WTC11 (cell line): ENCODE measurements around the gene CPNE8. TPM values are rescaled to one million over a fixed set of nuclear protein-coding genes. Genes with fewer than 3 reads are reported as not detected.

Experiments used
- ATAC-seq: fragments of 200-7000 bp; cut with Tn5 transposase; 2 replicates; pipeline ENCODE4 v1.10.0; 2021; ENCODE audit warnings: mild to moderate bottlenecking, moderate library complexity
- CTCF ChIA-PET: fragments of 300-600 bp; sonication (Branson Sonifier 250); formaldehyde crosslinking; loops from one replicate; lab custom pipeline; 2021; ENCODE audit warnings: antibody characterized with exemption; lab: Charles Lee
- POLR2A ChIA-PET: fragments of 350-600 bp; sonication (Branson Sonifier 250); formaldehyde crosslinking; loops from one replicate; lab custom pipeline; 2021; ENCODE audit warnings: antibody characterized with exemption; lab: Charles Lee
- DNase-seq: peaks from one replicate; pipeline ENCODE4 v3.0.0; 2021; ENCODE audit warnings: low spot score
- H3K27ac Mint-ChIP-seq: 2 replicates; pipeline ENCODE4 v1.8.0; 2021; ENCODE audit warnings: mixed read lengths
- H3K27me3 Mint-ChIP-seq: 2 replicates; pipeline ENCODE4 v1.8.0; 2021; ENCODE audit warnings: low read depth, mild to moderate bottlenecking, moderate library complexity, mixed read lengths
- H3K36me3 Mint-ChIP-seq: 2 replicates; pipeline ENCODE4 v1.8.0; 2021; ENCODE audit warnings: mixed read lengths
- H3K4me1 Mint-ChIP-seq: 2 replicates; pipeline ENCODE4 v1.8.0; 2022; ENCODE audit warnings: mixed read lengths
- H3K4me3 Mint-ChIP-seq: 2 replicates; pipeline ENCODE4 v1.8.0; 2021; ENCODE audit warnings: mild to moderate bottlenecking, moderate library complexity, mixed read lengths
- H3K9me3 Mint-ChIP-seq: 2 replicates; pipeline ENCODE4 v1.8.0; 2021; ENCODE audit warnings: mixed read lengths
- CREB1 ChIP-seq: sonication (generic); formaldehyde crosslinking; IDR thresholded peaks from 2 replicates; pipeline ENCODE4 v1.8.0; 2023; ENCODE audit warnings: mild to moderate bottlenecking, missing genetic modification reagents
- ELF4 ChIP-seq: sonication (generic); formaldehyde crosslinking; IDR thresholded peaks from 2 replicates; pipeline ENCODE4 v1.8.1; 2022; ENCODE audit warnings: low read depth, mild to moderate bottlenecking, moderate library complexity, missing genetic modification reagents
- JAZF1 ChIP-seq: fragments of 250-450 bp; sonication (Bioruptor Pico); IDR thresholded peaks from 2 replicates; pipeline ENCODE4 v1.9.0; 2021; ENCODE audit warnings: moderate library complexity, mild to moderate bottlenecking, inconsistent platforms
- NFATC4 ChIP-seq: fragments of 250-450 bp; sonication (Bioruptor Pico); IDR thresholded peaks from 2 replicates; pipeline ENCODE4 v1.9.0; 2021; ENCODE audit warnings: mild to moderate bottlenecking
- OVOL2 ChIP-seq: fragments of 250-450 bp; sonication (Bioruptor Pico); IDR thresholded peaks from 2 replicates; pipeline ENCODE4 v1.9.0; 2021; ENCODE audit warnings: mild to moderate bottlenecking, borderline replicate concordance
- PRRX2 ChIP-seq: fragments of 250-450 bp; sonication (Bioruptor Pico); IDR thresholded peaks from 2 replicates; pipeline ENCODE4 v1.8.0; 2021; ENCODE audit warnings: mild to moderate bottlenecking
- RORB ChIP-seq: fragments of 250-450 bp; sonication (Bioruptor Pico); IDR thresholded peaks from 2 replicates; pipeline ENCODE4 v1.9.0; 2021; ENCODE audit warnings: mild to moderate bottlenecking
- TEAD4 ChIP-seq: sonication (generic); formaldehyde crosslinking; IDR thresholded peaks from 2 replicates; pipeline ENCODE4 v1.8.0; 2022; ENCODE audit warnings: mild to moderate bottlenecking, missing genetic modification reagents
- ZBTB21 ChIP-seq: sonication (generic); formaldehyde crosslinking; IDR thresholded peaks from 2 replicates; pipeline ENCODE4 v1.8.1; 2023; ENCODE audit warnings: mild to moderate bottlenecking, missing genetic modification reagents, borderline replicate concordance
- total RNA-seq: library from RNA; stranded (reverse); gene quantifications from 3 replicates; pipeline ENCODE4 v1.2.3, GENCODE V29; 2021
- TF ChIP-seq, protein P1 (sequence below): sonication (generic); formaldehyde crosslinking; IDR thresholded peaks from 2 replicates; pipeline ENCODE4 v1.8.1; 2023; ENCODE audit warnings: mild to moderate bottlenecking, missing genetic modification reagents, moderate library complexity
- TF ChIP-seq, protein P2 (sequence below): sonication (generic); formaldehyde crosslinking; IDR thresholded peaks from 2 replicates; pipeline ENCODE4 v1.8.1; 2023; ENCODE audit warnings: mild to moderate bottlenecking, missing genetic modification reagents
- TF ChIP-seq, protein P3 (sequence below): sonication (generic); formaldehyde crosslinking; IDR thresholded peaks from 2 replicates; pipeline ENCODE4 v1.8.0; 2022; ENCODE audit warnings: mild to moderate bottlenecking, missing genetic modification reagents
- TF ChIP-seq, protein P4 (sequence below): sonication (generic); formaldehyde crosslinking; IDR thresholded peaks from 2 replicates; pipeline ENCODE4 v1.8.1; 2022; ENCODE audit warnings: mild to moderate bottlenecking, moderate library complexity, missing genetic modification reagents
- TF ChIP-seq, protein P5 (sequence below): fragments of 250-450 bp; sonication (Bioruptor Pico); IDR thresholded peaks from 2 replicates; pipeline ENCODE4 v1.9.0; 2021; ENCODE audit warnings: mild to moderate bottlenecking
- TF ChIP-seq, protein P6 (sequence below): sonication (generic); formaldehyde crosslinking; IDR thresholded peaks from 2 replicates; pipeline ENCODE4 v1.8.0; 2022; ENCODE audit warnings: mild to moderate bottlenecking, missing genetic modification reagents
- TF ChIP-seq, protein P7 (sequence below): fragments of 250-450 bp; sonication (Bioruptor Pico); IDR thresholded peaks from 2 replicates; pipeline ENCODE4 v2.1.2; 2022; ENCODE audit warnings: mild to moderate bottlenecking, moderate library complexity
- TF ChIP-seq, protein P8 (sequence below): sonication (generic); formaldehyde crosslinking; conservative IDR thresholded peaks from 2 replicates; pipeline ENCODE4 v1.8.1; 2022; ENCODE audit warnings: mild to moderate bottlenecking, missing genetic modification reagents
- TF ChIP-seq, protein P9 (sequence below): sonication (generic); formaldehyde crosslinking; IDR thresholded peaks from 2 replicates; pipeline ENCODE4 v1.8.0; 2023; ENCODE audit warnings: missing genetic modification reagents, mild to moderate bottlenecking, borderline replicate concordance

CPNE8 gene
- total RNA-seq, 1 experiment from 2014 or later = 8.3 TPM

DNA sequence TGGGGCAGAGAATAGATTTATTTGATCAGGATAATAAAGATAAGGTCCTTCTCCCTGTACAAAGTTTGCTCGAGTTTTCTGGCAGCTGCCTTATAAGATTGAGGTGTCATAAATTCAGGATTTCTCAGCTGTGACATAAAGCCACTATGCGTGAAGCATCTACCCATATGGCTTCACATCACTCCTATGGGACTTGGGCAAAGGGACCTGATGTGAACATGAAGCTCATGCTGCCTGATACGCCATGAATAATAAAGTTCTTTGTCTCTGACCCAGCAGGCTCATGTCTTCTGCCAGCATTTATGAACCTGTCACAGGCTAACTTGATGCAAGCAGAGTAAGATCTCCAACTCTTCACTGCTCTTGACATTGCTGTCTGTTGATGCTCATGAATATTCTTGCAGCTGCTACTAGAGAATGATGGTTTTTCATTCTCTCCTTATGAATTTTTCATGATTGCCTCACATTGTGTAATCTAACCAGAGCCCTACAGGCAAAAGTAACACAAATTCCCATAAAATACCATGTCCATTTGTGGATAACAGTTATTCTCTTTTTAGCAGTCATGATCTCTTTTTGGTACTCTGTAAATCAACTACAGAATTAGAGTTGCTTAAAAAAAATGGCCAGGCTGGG is 49.0 kb upstream of the CPNE8 start:
- ATAC-seq = no peak
- no peaks in the 10 kb centered on the region for H3K36me3 Mint-ChIP-seq
- CTCF ChIA-PET = no interaction called here
- POLR2A ChIA-PET = no interaction called here
- no peaks in the 10 kb centered on the region for H3K27me3 Mint-ChIP-seq
- no peak for DNase-seq
- H3K9me3 Mint-ChIP-seq = peaks cover 19% of the 10 kb centered on the region
- H3K27ac Mint-ChIP-seq = no peak overlapping the region
- TF ChIP-seq, protein P1, sequence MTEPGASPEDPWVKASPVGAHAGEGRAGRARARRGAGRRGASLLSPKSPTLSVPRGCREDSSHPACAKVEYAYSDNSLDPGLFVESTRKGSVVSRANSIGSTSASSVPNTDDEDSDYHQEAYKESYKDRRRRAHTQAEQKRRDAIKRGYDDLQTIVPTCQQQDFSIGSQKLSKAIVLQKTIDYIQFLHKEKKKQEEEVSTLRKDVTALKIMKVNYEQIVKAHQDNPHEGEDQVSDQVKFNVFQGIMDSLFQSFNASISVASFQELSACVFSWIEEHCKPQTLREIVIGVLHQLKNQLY (CRISPR knock-in tag) = no peak
- TF ChIP-seq, protein P2, sequence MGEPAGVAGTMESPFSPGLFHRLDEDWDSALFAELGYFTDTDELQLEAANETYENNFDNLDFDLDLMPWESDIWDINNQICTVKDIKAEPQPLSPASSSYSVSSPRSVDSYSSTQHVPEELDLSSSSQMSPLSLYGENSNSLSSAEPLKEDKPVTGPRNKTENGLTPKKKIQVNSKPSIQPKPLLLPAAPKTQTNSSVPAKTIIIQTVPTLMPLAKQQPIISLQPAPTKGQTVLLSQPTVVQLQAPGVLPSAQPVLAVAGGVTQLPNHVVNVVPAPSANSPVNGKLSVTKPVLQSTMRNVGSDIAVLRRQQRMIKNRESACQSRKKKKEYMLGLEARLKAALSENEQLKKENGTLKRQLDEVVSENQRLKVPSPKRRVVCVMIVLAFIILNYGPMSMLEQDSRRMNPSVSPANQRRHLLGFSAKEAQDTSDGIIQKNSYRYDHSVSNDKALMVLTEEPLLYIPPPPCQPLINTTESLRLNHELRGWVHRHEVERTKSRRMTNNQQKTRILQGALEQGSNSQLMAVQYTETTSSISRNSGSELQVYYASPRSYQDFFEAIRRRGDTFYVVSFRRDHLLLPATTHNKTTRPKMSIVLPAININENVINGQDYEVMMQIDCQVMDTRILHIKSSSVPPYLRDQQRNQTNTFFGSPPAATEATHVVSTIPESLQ (CRISPR knock-in tag) = no peak
- TF ChIP-seq ELF4 (no peak), TEAD4 (CRISPR knock-in tag) (no peak), RORB (CRISPR knock-in tag) (no peak), PRRX2 (no peak), NFATC4 (CRISPR knock-in tag) (no peak), JAZF1 (CRISPR knock-in tag) (no peak), CREB1 (CRISPR knock-in tag) (no peak), OVOL2 (CRISPR knock-in tag) (no peak), ZBTB21 (CRISPR knock-in tag) (no peak)
- TF ChIP-seq, protein P3, sequence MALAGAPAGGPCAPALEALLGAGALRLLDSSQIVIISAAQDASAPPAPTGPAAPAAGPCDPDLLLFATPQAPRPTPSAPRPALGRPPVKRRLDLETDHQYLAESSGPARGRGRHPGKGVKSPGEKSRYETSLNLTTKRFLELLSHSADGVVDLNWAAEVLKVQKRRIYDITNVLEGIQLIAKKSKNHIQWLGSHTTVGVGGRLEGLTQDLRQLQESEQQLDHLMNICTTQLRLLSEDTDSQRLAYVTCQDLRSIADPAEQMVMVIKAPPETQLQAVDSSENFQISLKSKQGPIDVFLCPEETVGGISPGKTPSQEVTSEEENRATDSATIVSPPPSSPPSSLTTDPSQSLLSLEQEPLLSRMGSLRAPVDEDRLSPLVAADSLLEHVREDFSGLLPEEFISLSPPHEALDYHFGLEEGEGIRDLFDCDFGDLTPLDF (CRISPR knock-in tag) = no peak
- TF ChIP-seq, protein P4, sequence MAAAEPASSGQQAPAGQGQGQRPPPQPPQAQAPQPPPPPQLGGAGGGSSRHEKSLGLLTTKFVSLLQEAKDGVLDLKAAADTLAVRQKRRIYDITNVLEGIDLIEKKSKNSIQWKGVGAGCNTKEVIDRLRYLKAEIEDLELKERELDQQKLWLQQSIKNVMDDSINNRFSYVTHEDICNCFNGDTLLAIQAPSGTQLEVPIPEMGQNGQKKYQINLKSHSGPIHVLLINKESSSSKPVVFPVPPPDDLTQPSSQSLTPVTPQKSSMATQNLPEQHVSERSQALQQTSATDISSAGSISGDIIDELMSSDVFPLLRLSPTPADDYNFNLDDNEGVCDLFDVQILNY (CRISPR knock-in tag) = no peak
- TF ChIP-seq, protein P5, sequence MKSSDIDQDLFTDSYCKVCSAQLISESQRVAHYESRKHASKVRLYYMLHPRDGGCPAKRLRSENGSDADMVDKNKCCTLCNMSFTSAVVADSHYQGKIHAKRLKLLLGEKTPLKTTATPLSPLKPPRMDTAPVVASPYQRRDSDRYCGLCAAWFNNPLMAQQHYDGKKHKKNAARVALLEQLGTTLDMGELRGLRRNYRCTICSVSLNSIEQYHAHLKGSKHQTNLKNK (CRISPR knock-in tag) = no peak
- TF ChIP-seq, protein P6, sequence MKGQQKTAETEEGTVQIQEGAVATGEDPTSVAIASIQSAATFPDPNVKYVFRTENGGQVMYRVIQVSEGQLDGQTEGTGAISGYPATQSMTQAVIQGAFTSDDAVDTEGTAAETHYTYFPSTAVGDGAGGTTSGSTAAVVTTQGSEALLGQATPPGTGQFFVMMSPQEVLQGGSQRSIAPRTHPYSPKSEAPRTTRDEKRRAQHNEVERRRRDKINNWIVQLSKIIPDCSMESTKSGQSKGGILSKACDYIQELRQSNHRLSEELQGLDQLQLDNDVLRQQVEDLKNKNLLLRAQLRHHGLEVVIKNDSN (CRISPR knock-in tag) = no peak
- TF ChIP-seq, protein P7, sequence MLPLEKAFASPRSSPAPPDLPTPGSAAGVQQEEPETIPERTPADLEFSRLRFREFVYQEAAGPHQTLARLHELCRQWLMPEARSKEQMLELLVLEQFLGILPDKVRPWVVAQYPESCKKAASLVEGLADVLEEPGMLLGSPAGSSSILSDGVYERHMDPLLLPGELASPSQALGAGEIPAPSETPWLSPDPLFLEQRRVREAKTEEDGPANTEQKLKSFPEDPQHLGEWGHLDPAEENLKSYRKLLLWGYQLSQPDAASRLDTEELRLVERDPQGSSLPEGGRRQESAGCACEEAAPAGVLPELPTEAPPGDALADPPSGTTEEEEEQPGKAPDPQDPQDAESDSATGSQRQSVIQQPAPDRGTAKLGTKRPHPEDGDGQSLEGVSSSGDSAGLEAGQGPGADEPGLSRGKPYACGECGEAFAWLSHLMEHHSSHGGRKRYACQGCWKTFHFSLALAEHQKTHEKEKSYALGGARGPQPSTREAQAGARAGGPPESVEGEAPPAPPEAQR (CRISPR knock-in tag) = no peak
- TF ChIP-seq, protein P8, sequence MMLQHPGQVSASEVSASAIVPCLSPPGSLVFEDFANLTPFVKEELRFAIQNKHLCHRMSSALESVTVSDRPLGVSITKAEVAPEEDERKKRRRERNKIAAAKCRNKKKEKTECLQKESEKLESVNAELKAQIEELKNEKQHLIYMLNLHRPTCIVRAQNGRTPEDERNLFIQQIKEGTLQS (CRISPR knock-in tag) = no peak
- TF ChIP-seq, protein P9, sequence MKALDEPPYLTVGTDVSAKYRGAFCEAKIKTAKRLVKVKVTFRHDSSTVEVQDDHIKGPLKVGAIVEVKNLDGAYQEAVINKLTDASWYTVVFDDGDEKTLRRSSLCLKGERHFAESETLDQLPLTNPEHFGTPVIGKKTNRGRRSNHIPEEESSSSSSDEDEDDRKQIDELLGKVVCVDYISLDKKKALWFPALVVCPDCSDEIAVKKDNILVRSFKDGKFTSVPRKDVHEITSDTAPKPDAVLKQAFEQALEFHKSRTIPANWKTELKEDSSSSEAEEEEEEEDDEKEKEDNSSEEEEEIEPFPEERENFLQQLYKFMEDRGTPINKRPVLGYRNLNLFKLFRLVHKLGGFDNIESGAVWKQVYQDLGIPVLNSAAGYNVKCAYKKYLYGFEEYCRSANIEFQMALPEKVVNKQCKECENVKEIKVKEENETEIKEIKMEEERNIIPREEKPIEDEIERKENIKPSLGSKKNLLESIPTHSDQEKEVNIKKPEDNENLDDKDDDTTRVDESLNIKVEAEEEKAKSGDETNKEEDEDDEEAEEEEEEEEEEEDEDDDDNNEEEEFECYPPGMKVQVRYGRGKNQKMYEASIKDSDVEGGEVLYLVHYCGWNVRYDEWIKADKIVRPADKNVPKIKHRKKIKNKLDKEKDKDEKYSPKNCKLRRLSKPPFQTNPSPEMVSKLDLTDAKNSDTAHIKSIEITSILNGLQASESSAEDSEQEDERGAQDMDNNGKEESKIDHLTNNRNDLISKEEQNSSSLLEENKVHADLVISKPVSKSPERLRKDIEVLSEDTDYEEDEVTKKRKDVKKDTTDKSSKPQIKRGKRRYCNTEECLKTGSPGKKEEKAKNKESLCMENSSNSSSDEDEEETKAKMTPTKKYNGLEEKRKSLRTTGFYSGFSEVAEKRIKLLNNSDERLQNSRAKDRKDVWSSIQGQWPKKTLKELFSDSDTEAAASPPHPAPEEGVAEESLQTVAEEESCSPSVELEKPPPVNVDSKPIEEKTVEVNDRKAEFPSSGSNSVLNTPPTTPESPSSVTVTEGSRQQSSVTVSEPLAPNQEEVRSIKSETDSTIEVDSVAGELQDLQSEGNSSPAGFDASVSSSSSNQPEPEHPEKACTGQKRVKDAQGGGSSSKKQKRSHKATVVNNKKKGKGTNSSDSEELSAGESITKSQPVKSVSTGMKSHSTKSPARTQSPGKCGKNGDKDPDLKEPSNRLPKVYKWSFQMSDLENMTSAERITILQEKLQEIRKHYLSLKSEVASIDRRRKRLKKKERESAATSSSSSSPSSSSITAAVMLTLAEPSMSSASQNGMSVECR (CRISPR knock-in tag) = no peak
- H3K4me3 Mint-ChIP-seq = no peak overlapping the region
- peaks cover 7% of the 10 kb centered on the region for H3K4me1 Mint-ChIP-seq
